ENCODE data around the gene NOX5.

GRCh38 chr15:69032703-69033373 lies 18.3 kb downstream of the NOX5 start:
- no peak for TF ChIP-seq CTCF (conservative IDR thresholded peaks at IDR 0.05; ENCODE audit: low read depth, low read length)
- no peak for TF ChIP-seq EZH2 (IDR thresholded peaks at IDR 0.05; ENCODE audit: borderline replicate concordance, low read depth, low read length, poor library complexity, severe bottlenecking)
